Activated effector memory CD4-positive, alpha-beta T cell treated with anti-CD3 and anti-CD28 coated beads, Interleukin-2, amount 50 U/mL, for 16 hours (primary cell): ENCODE data around the gene APC2.

Source experiments
- DNase-seq: peaks from one replicate; pipeline ENCODE4 v3.0.0-alpha.2; 2020

The APC2 gene

GRCh38 chr19:1451916-1452801 lies 2.2 kb downstream of the APC2 start:
- DNase-seq = no peak

- DNase-seq = no peak
These were observed 3.0 kb downstream of the APC2 start for GRCh38 chr19:1452802-1453524.

GRCh38 chr19:1453525-1454364 lies 3.8 kb downstream of the APC2 start:
- no peak for DNase-seq

GRCh38 chr19:1455002-1455335 lies 5.0 kb downstream of the APC2 start:
- no peak for DNase-seq

- DNase-seq = peak; percentile 79
These were observed 5.6 kb downstream of the APC2 start for GRCh38 chr19:1455336-1456120.

- no peak for DNase-seq
These were observed 6.4 kb downstream of the APC2 start for GRCh38 chr19:1456121-1456900.

- no peak for DNase-seq
These were observed 7.3 kb downstream of the APC2 start for GRCh38 chr19:1457031-1457739.

GRCh38 chr19:1457892-1458291 lies 8.0 kb downstream of the APC2 start:
- DNase-seq = no peak

GRCh38 chr19:1459479-1459878 lies 9.6 kb downstream of the APC2 start:
- no peak for DNase-seq

- no peak for DNase-seq
These were observed 10.4 kb downstream of the APC2 start for GRCh38 chr19:1460033-1460995.

- DNase-seq = no peak
These were observed 11.9 kb downstream of the APC2 start for GRCh38 chr19:1461862-1462261.

GRCh38 chr19:1465191-1466016 lies 15.5 kb downstream of the APC2 start:
- DNase-seq = peak; percentile 73

- no peak for DNase-seq
These were observed 16.1 kb downstream of the APC2 start for GRCh38 chr19:1466018-1466460.

- DNase-seq = no peak
These were observed 16.7 kb downstream of the APC2 start for GRCh38 chr19:1466461-1467214.

- no peak for DNase-seq
These were observed 17.2 kb downstream of the APC2 start for GRCh38 chr19:1467215-1467489.

GRCh38 chr19:1467490-1468273 lies 17.8 kb downstream of the APC2 start:
- no peak for DNase-seq

- DNase-seq = no peak
These were observed 18.4 kb downstream of the APC2 start for GRCh38 chr19:1468274-1468820.
